Measurements from ENCODE around the gene AEBP1. TPM values are rescaled to one million over a fixed set of nuclear protein-coding genes. Genes with fewer than 3 reads are reported as not detected.

AEBP1 gene
- total RNA-seq, 2 donors from 2014 or later, result 40.4 to 219 TPM

DNA sequence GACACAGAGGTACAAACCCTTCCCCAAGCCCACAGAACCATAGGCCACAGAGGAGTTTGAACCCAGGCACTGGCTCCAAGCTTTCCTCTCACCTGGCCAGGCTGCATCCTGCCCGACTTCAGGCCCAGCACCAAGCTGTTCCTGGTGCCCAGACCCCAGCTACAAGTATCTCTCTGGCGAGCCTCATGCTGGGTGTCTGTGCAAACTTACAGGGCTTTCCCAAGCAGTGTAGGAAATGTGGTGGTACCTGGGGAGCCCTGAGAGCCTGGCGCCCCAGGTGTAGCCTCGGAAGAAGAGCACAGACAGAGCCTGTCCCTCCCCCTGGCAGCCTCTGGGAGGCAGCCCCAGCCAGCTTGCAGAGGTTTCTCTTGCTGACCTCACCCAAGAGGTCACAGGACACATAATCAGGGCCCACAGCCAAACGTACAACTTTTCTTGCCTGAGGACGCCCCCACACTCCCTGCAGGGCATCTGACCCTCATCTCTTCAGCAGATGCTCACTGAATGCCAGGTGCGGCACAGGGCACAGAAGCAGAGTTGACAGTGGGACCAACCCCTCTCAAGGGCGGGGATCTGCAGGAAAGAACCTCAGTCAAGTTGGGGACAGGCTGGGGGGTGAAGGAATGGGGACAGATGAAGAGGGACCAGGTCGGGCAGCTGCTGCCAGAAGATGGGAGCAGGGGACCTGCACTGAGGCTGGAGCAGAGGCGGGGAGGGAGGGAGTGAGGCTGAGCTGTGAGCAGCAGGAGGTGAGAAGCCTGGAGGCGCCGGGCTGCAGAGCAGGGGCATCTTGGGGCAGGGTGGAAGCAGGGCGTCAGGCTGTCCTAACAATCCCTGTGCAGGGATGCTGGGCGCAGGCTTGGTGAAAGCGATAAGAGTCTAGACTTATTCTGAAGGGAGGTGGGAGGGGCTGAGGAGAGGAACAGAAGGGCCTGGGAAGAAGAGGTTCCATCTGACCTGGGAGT, 53.3 kb downstream of the AEBP1 start:
- no peak for DNase-seq (ENCODE audit: low spot score)
- Histone ChIP-seq H3K4me3 (no peak overlapping the region), H3K9me3 (no peaks in the 10 kb centered on the region), H3K27me3 (replicated peaks; ENCODE audit: insufficient read depth) (no peaks in the 10 kb centered on the region), H3K27ac (no peak overlapping the region), H3K36me3 (no peaks in the 10 kb centered on the region), H3K4me1 (replicated peaks) (no peaks in the 10 kb centered on the region)
- 83% methylated on average over 15 of the region's 15 CpGs for WGBS
- intact Hi-C loops (cut with DNase I), result no loop called here
- no peak for TF ChIP-seq POLR2A (IDR thresholded peaks at IDR 0.05)

DNA sequence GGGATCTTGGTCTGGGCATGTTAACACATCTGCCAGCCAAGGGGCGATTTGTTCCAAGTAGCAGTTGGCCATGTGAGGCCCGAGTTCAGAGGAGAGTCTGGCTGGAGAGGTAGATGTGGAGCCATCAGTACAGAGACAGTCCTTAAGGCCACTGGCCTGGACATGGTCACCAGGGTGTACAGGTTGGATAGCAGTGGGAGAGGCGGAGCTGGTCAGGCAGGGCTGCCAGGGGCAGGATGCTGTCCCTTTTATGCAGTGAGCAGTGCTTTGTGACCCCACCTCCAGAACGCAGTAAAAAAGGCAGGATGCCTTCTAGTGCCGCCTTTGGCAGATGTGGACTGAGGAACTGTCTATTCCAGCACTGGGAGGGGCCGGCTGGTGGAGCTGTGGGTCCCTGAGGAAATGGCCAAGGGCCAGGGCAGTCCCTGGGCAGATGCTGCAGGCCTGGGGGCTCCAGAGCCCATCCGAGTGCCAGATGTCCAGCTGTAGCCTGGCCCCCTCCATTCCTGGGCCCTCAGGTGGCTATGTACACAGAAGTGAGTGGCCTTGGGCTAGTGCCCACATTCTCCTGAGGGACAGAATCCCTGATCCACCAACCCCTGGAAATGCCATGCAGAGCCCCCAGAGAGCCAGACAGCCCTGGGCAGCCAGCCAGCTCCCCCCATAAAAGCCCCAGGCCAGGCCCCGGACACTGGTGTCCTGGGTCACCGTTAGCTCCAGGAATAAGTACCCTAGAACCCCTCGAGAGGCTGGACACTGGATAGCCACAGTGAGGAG, 54.1 kb downstream of the AEBP1 start:
- TF ChIP-seq POLR2A (IDR thresholded peaks at IDR 0.05) (no peak), POLR2AphosphoS5 (IDR thresholded peaks at IDR 0.05) (no peak)
- TF ChIP-seq, protein P1, sequence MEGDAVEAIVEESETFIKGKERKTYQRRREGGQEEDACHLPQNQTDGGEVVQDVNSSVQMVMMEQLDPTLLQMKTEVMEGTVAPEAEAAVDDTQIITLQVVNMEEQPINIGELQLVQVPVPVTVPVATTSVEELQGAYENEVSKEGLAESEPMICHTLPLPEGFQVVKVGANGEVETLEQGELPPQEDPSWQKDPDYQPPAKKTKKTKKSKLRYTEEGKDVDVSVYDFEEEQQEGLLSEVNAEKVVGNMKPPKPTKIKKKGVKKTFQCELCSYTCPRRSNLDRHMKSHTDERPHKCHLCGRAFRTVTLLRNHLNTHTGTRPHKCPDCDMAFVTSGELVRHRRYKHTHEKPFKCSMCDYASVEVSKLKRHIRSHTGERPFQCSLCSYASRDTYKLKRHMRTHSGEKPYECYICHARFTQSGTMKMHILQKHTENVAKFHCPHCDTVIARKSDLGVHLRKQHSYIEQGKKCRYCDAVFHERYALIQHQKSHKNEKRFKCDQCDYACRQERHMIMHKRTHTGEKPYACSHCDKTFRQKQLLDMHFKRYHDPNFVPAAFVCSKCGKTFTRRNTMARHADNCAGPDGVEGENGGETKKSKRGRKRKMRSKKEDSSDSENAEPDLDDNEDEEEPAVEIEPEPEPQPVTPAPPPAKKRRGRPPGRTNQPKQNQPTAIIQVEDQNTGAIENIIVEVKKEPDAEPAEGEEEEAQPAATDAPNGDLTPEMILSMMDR (IDR thresholded peaks at IDR 0.05), result no peak
- Histone ChIP-seq H3K36me3 (no peaks in the 10 kb centered on the region), H3K27me3 (replicated peaks; ENCODE audit: insufficient read depth) (no peaks in the 10 kb centered on the region), H3K9me3 (no peaks in the 10 kb centered on the region), H3K27ac (no peak overlapping the region), H3K4me1 (replicated peaks) (no peaks in the 10 kb centered on the region), H3K4me3 (no peak overlapping the region)
- 63% methylated on average over 10 of the region's 10 CpGs for WGBS
- no peak for DNase-seq (ENCODE audit: low spot score)
- intact Hi-C loops (cut with DNase I), result no loop called here

DNA sequence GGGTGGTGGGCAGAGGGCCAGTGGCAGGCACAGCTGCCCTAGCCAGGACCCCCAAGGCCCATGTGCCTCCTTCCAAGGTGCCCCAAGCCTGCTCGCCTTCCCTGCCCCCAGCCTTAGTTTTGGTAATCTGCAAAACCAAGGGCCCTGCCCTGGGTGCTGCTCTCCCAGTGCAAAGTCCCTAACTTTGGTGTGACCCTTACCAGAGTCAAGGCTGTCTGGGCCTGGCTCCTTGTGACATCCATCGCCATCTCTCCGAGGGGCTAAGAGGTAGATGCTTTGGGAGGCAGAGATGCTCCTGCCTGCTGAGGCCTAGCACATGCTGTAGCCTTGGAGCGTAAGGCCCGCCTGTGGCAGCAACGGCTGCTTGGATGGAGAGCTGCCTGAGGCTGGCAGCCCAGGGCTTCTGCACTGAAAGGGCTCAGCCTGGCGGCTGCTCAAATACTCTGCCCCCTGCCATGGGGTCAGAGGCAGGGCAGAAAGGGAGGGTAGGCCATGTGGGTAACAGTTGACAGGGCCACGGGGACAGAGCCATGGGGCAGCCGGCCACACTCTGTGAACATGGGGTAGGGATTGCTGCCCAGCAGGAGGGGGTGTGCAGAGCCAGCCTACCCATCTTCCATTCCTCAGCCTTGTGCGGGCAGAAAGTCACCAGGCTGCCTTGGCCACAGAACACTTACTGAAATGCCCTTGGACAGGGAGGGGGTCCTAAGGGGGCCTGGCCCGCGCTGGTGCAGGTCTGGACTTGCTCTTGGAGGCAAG, 54.9 kb downstream of the AEBP1 start:
- DNase-seq (ENCODE audit: low spot score), result no peak
- WGBS, result 93% methylated on average over 12 of the region's 12 CpGs
- Histone ChIP-seq H3K4me3 (no peak overlapping the region), H3K27ac (no peak overlapping the region), H3K36me3 (no peaks in the 10 kb centered on the region), H3K27me3 (replicated peaks; ENCODE audit: insufficient read depth) (no peaks in the 10 kb centered on the region), H3K4me1 (replicated peaks) (no peaks in the 10 kb centered on the region), H3K9me3 (no peaks in the 10 kb centered on the region)
- intact Hi-C loops (cut with DNase I), result no loop called here
- TF ChIP-seq POLR2A (IDR thresholded peaks at IDR 0.05) (no peak), POLR2AphosphoS5 (IDR thresholded peaks at IDR 0.05) (no peak)
- TF ChIP-seq, protein P1 (IDR thresholded peaks at IDR 0.05), result no peak

GRCh38 chr7:44159824-44160630, 55.9 kb downstream of the AEBP1 start:
- WGBS, result 85% methylated on average over 5 of the region's 5 CpGs
- DNase-seq (ENCODE audit: low spot score), result no peak
- intact Hi-C loops (cut with DNase I), result no loop called here

More at GRCh38 chr7:44159824-44160630, 55.9 kb downstream of the AEBP1 start:
- H3K9me3 ChIP-seq, result no peaks in the 10 kb centered on the region
- no peak overlapping the region for H3K27ac ChIP-seq
- no peaks in the 10 kb centered on the region for H3K36me3 ChIP-seq
- no peak overlapping the region for H3K4me3 ChIP-seq
- no peaks in the 10 kb centered on the region for H3K27me3 ChIP-seq (replicated peaks; ENCODE audit: insufficient read depth)
- H3K4me1 ChIP-seq (replicated peaks), result no peaks in the 10 kb centered on the region
- TF ChIP-seq POLR2AphosphoS5 (IDR thresholded peaks at IDR 0.05), result no peak
- TF ChIP-seq, protein P1 (IDR thresholded peaks at IDR 0.05), result no peak
- no peak for TF ChIP-seq POLR2A (IDR thresholded peaks at IDR 0.05)
